OCI-LY7 (cell line): ENCODE data around the gene PM20D2. TPM values are rescaled to one million over a fixed set of nuclear protein-coding genes. Genes with fewer than 3 reads are reported as not detected.

Source experiments
- BruUV-seq: library from RNA; stranded (reverse); fragments of 400-500 nt; replicated peaks from 2 replicates; lab custom pipeline; 2021; lab: Mats Ljungman, UMichigan
- CTCF ChIA-PET: fragments of 300-600 bp; sonication (Branson Sonifier 250); formaldehyde crosslinking; loops from one replicate; lab custom pipeline; 2022; ENCODE audit warnings: antibody characterized with exemption; ENCODE audit not compliant: unreplicated experiment; lab: Charles Lee
- POLR2A ChIA-PET: fragments of 300-600 bp; sonication (Branson Sonifier 250); formaldehyde crosslinking; loops from one replicate; lab custom pipeline; 2022; ENCODE audit warnings: antibody characterized with exemption; lab: Charles Lee
- DNase-seq: peaks from one replicate; pipeline ENCODE4 v3.0.0-alpha.2; 2015; ENCODE audit warnings: low spot score
- H2AFZ ChIP-seq: fragments of 200-600 bp; sonication (generic), shearing (Covaris generic); 2 replicates; pipeline ENCODE4 v1.6.1; 2014; ENCODE audit warnings: mild to moderate bottlenecking, antibody characterized with exemption, low read length, moderate library complexity
- H3K27ac ChIP-seq: fragments of 200-600 bp; sonication (generic); 2 replicates; pipeline ENCODE4 v1.5.1; 2014; ENCODE audit warnings: mixed run types, low read depth, mild to moderate bottlenecking, moderate library complexity, low read length, inconsistent platforms; ENCODE audit not compliant: poor library complexity, severe bottlenecking
- H3K36me3 ChIP-seq: fragments of 200-600 bp; sonication (generic); 2 replicates; pipeline ENCODE4 v1.6.1; 2014; ENCODE audit warnings: mild to moderate bottlenecking, antibody characterized with exemption, low read length, moderate library complexity, mixed read lengths; ENCODE audit not compliant: insufficient read depth
- H3K4me1 ChIP-seq: fragments of 200-600 bp; sonication (generic); 2 replicates; pipeline ENCODE4 v1.5.1; 2014; ENCODE audit warnings: mild to moderate bottlenecking, low read length; ENCODE audit not compliant: insufficient read depth, poor library complexity, severe bottlenecking
- H3K4me2 ChIP-seq: fragments of 200-600 bp; sonication (generic); 2 replicates; pipeline ENCODE4 v1.6.1; 2014; ENCODE audit warnings: mild to moderate bottlenecking, low read length
- H3K4me3 ChIP-seq: fragments of 200-600 bp; sonication (generic); 2 replicates; pipeline ENCODE4 v1.5.1; 2014; ENCODE audit warnings: mild to moderate bottlenecking, low read depth, low read length; ENCODE audit not compliant: poor library complexity, severe bottlenecking
- H3K79me2 ChIP-seq: fragments of 200-600 bp; sonication (generic); 2 replicates; pipeline ENCODE4 v1.6.1; 2016; ENCODE audit warnings: low read depth, mild to moderate bottlenecking, low read length, moderate library complexity, mixed read lengths; ENCODE audit not compliant: insufficient read depth
- H3K9me2 ChIP-seq: fragments of 200-600 bp; sonication (generic); 2 replicates; pipeline ENCODE4 v1.6.1; 2016; ENCODE audit warnings: mild to moderate bottlenecking, low read length, mixed read lengths; ENCODE audit not compliant: insufficient read depth
- H3K9me3 ChIP-seq: fragments of 200-600 bp; sonication (generic); 2 replicates; pipeline ENCODE4 v1.6.1; 2014; ENCODE audit warnings: mild to moderate bottlenecking, mixed run types, low read length, mixed read lengths
- H4K20me1 ChIP-seq: fragments of 200-600 bp; sonication (generic); 2 replicates; pipeline ENCODE4 v1.6.1; 2014; ENCODE audit warnings: mild to moderate bottlenecking, antibody characterized with exemption, low read length, moderate library complexity, mixed read lengths; ENCODE audit not compliant: insufficient read depth
- CTCF ChIP-seq: fragments of 200-600 bp; sonication (generic); conservative IDR thresholded peaks from 2 replicates; pipeline ENCODE4 v1.5.1; 2014; ENCODE audit warnings: mild to moderate bottlenecking, antibody characterized with exemption, low read length, moderate library complexity, mixed read lengths
- EZH2phosphoT487 ChIP-seq: fragments of 200-600 bp; sonication (generic); IDR thresholded peaks from 2 replicates; pipeline ENCODE4 v1.6.1; 2018; ENCODE audit warnings: low read depth, borderline replicate concordance, mild to moderate bottlenecking, mixed run types, antibody characterized with exemption, low read length, moderate library complexity, mixed read lengths
- intact Hi-C: fragments of 100-400 bp; cut with micrococcal nuclease; formaldehyde crosslinking; loops from one replicate; pipeline ENCODE4 v1.10.0; 2022; ENCODE audit not compliant: unreplicated experiment
- total RNA-seq, 2 experiments: library from RNA; depleted of rRNA in 1 of 2; stranded (reverse); fragments of >200 nt in 1 of 2; shearing (Covaris generic) in 1 of 2; gene quantifications; 2 replicates each; pipeline ENCODE4 v1.2.3, GENCODE V29; 2014 to 2022

Gene PM20D2
- total RNA-seq, 2 experiments from 2014 or later: 35.1 to 36.1 TPM

- H3K9me3 ChIP-seq: no peaks in the 10 kb centered on the region
- no peak for DNase-seq
- no TSS peak for BruUV-seq
- H3K27ac ChIP-seq: no peak overlapping the region
- H3K4me3 ChIP-seq: no peak overlapping the region
- H3K4me2 ChIP-seq: no peak overlapping the region
- CTCF ChIA-PET: no interaction called here
- no peaks in the 10 kb centered on the region for H3K36me3 ChIP-seq
- POLR2A ChIA-PET: no interaction called here
- no peak for TF ChIP-seq EZH2phosphoT487
- no peak for TF ChIP-seq CTCF
- H2AFZ ChIP-seq: no peak overlapping the region
- intact Hi-C loops: no loop called here
- H3K79me2 ChIP-seq: no peaks in the 10 kb centered on the region
- no peaks in the 10 kb centered on the region for H4K20me1 ChIP-seq
- no peaks in the 10 kb centered on the region for H3K9me2 ChIP-seq
- H3K4me1 ChIP-seq: no peaks in the 10 kb centered on the region
Measured at GRCh38 chr6:89187504-89187903, 41.6 kb downstream of the PM20D2 start.

- Histone ChIP-seq H3K4me1 (no peaks in the 10 kb centered on the region), H4K20me1 (no peaks in the 10 kb centered on the region), H3K4me2 (no peak overlapping the region), H3K4me3 (no peak overlapping the region), H3K9me3 (peaks cover 10% of the 10 kb centered on the region), H3K36me3 (no peaks in the 10 kb centered on the region), H3K79me2 (no peaks in the 10 kb centered on the region), H2AFZ (no peak overlapping the region), H3K9me2 (no peaks in the 10 kb centered on the region), H3K27ac (no peak overlapping the region)
- no TSS peak for BruUV-seq
- no peak for DNase-seq
- ChIA-PET POLR2A (interaction anchor here (0.6 to 1.1 kb wide), 4 partner anchors 10 to 306 kb away, joined by 3 to 4 read pairs (median 3); no protein-coding TSS in a partner anchor), CTCF (no interaction called here)
- TF ChIP-seq EZH2phosphoT487 (no peak), CTCF (no peak)
- intact Hi-C loops: no loop called here
Measured at GRCh38 chr6:89190741-89191140, 44.9 kb downstream of the PM20D2 start.

DNA sequence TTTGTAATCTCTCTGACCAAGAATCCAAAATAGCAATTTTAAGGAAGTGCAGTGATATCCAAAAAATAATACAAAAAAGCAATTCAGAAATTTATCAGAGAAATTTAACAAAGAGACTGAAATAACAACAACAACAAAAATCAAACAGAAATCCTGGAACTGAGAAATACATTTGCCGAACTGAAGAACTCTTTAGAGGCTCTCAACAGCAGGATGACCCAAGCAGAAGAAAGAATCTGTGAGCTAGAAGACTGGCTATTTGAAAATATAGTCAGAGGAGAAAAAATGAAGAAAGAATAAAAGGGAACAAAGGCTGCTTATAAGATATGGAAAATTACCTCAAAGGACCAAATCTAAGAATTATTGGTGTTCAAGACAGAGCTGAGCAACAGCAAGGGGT is 48.7 kb downstream of the PM20D2 start:
- no peak for TF ChIP-seq EZH2phosphoT487
- no peak for TF ChIP-seq CTCF
- H3K9me2 ChIP-seq: no peaks in the 10 kb centered on the region
- no peak overlapping the region for H3K27ac ChIP-seq
- H2AFZ ChIP-seq: no peak overlapping the region
- peaks cover 10% of the 10 kb centered on the region for H3K9me3 ChIP-seq
- H3K4me3 ChIP-seq: no peak overlapping the region
- BruUV-seq: no TSS peak
- POLR2A ChIA-PET: interaction anchor here (1.0 kb wide), 1 partner anchor 211 kb away, joined by 4 read pairs; no protein-coding TSS in a partner anchor
- no peaks in the 10 kb centered on the region for H4K20me1 ChIP-seq
- CTCF ChIA-PET: no interaction called here
- H3K36me3 ChIP-seq: no peaks in the 10 kb centered on the region
- H3K4me2 ChIP-seq: no peak overlapping the region
- H3K4me1 ChIP-seq: no peaks in the 10 kb centered on the region
- intact Hi-C loops: no loop called here
- DNase-seq: no peak
- no peaks in the 10 kb centered on the region for H3K79me2 ChIP-seq
